ENCODE results near the gene OSMR. TPM values are rescaled to one million over a fixed set of nuclear protein-coding genes. Genes with fewer than 3 reads are reported as not detected.

OSMR gene
- total and polyA plus RNA-seq, 2 experiments from 2014 or later = 1.5 to 2.6 TPM

GRCh38 chr5:38854907-38855306 lies 9.1 kb downstream of the OSMR start:
- H3K27me3 Mint-ChIP-seq (ENCODE audit: insufficient read depth, low read depth, poor library complexity) = peaks cover 2% of the 10 kb centered on the region

GRCh38 chr5:38856660-38857059 lies 10.8 kb downstream of the OSMR start:
- H3K4me1 ChIP-seq (ENCODE audit: insufficient read depth) = no peaks in the 10 kb centered on the region
- TF ChIP-seq REST (IDR thresholded peaks at IDR 0.05; ENCODE audit: unreplicated experiment) = no peak
- no peak for TF ChIP-seq NANOG (IDR thresholded peaks at IDR 0.05; ENCODE audit: borderline replicate concordance)
- TF ChIP-seq ZNF462 (CRISPR knock-in tag; IDR thresholded peaks at IDR 0.05) = no peak
- H3K4me2 ChIP-seq = no peak overlapping the region
- H3K4me3 ChIP-seq = no peak overlapping the region
- Mint-ChIP-seq H3K36me3 (ENCODE audit: low read depth) (peaks cover 16% of the 10 kb centered on the region; the same call in 1 of the 3 replicates), H3K27me3 (ENCODE audit: insufficient read depth, low read depth, poor library complexity) (peaks cover 4% of the 10 kb centered on the region), H3K9me3 (peaks cover 34% of the 10 kb centered on the region), H3K4me3 (no peak overlapping the region), H3K27ac (no peak overlapping the region), H3K4me1 (no peaks in the 10 kb centered on the region)
- no peaks in the 10 kb centered on the region for H3K27me3 ChIP-seq (ENCODE audit: insufficient read depth)
- peaks cover 10% of the 10 kb centered on the region for H3K9me2 ChIP-seq (ENCODE audit: insufficient read depth)
- no peaks in the 10 kb centered on the region; the same call in 1 of the 2 replicates for H3K36me3 ChIP-seq (ENCODE audit: insufficient read depth)
- H4K20me1 ChIP-seq (replicated peaks; ENCODE audit: insufficient read depth) = no peaks in the 10 kb centered on the region
- ATAC-seq = no peak
- no peaks in the 10 kb centered on the region for H3F3A ChIP-seq (replicated peaks; ENCODE audit: low read depth)
- DNase-seq (ENCODE audit: low spot score) = no peak
- no peak overlapping the region for H3K27ac ChIP-seq (ENCODE audit: low read depth)
- H3K79me2 ChIP-seq (replicated peaks; ENCODE audit: insufficient read depth) = no peaks in the 10 kb centered on the region
- no peak overlapping the region for H2AFZ ChIP-seq

More at GRCh38 chr5:38854907-38855306, 9.1 kb downstream of the OSMR start:
- ATAC-seq (no peak), DNase-seq (ENCODE audit: low spot score) (no peak)
- H3K9me3 Mint-ChIP-seq = peaks cover 19% of the 10 kb centered on the region
- H3K4me1 Mint-ChIP-seq = no peaks in the 10 kb centered on the region
- no peaks in the 10 kb centered on the region for H3F3A ChIP-seq (replicated peaks; ENCODE audit: low read depth)
- no peaks in the 10 kb centered on the region for H4K20me1 ChIP-seq (replicated peaks; ENCODE audit: insufficient read depth)
- H3K36me3 ChIP-seq (ENCODE audit: insufficient read depth) = no peaks in the 10 kb centered on the region
- H3K4me1 ChIP-seq (ENCODE audit: insufficient read depth) = no peaks in the 10 kb centered on the region
- TF ChIP-seq EZH2 (IDR thresholded peaks at IDR 0.05; ENCODE audit: low read depth, unreplicated experiment) (no peak), ETS1 (IDR thresholded peaks at IDR 0.05) (no peak)
- H3K27ac Mint-ChIP-seq = no peak overlapping the region
- H3K27ac ChIP-seq (ENCODE audit: low read depth) = no peak overlapping the region
- H3K4me3 ChIP-seq = no peak overlapping the region
- no peak overlapping the region for H3K4me3 Mint-ChIP-seq
- H3K36me3 Mint-ChIP-seq (ENCODE audit: low read depth) = peaks cover 9% of the 10 kb centered on the region; the same call in 1 of the 3 replicates
- no peak overlapping the region for H2AFZ ChIP-seq
- no peaks in the 10 kb centered on the region for H3K79me2 ChIP-seq (replicated peaks; ENCODE audit: insufficient read depth)
- no peaks in the 10 kb centered on the region for H3K27me3 ChIP-seq (ENCODE audit: insufficient read depth)
- H3K9me2 ChIP-seq (ENCODE audit: insufficient read depth) = peaks cover 1% of the 10 kb centered on the region; the same call in 1 of the 2 replicates
- H3K4me2 ChIP-seq = no peak overlapping the region

All from GM23338 (cell line).